Measurements from ENCODE around the gene LIAS.

Gene LIAS

DNA sequence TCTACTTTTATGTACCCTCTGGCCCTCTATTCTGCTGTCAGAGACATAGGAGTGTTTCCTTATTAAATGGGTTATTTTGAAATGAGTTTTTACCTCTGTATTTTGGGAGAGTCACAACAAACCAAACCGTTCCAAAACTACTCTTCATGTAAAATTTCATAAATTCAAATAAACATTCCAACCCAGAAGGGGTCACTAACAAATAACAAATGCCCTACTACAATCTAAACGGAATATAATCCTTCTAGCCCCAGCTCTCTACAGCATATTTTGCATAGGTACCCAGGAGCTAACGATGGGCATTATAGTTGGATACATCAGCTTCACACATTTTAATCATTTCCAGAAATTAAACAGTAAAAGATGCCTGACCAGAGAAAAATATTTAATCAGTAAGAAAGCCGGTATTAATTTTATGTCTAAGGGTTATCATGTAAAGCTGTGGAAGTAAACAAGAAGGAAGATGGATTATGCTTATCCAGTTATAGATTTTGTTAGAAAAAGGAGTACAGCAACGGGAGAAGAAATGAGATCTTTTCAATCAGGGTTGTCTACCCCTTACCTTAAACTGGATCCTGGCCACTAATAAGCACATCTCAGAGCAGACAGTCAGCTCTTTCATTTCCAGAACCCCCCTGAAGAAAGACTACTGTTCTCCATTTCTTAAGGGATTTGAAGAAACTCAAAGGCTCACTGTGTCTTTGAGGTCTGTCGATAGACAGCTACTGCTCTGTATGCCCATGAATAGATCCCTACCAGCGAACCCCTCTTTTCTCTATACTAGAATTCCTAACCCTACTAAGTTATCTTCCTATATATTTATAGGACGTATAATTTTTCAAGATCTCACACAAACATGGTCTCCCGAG is 67.2 kb downstream of the LIAS start:
- peak overlapping the region; percentile 100 for H3K4me3 ChIP-seq (replicated peaks; ENCODE audit: insufficient read depth, low read length)
- no peaks in the 10 kb centered on the region for H3K27me3 ChIP-seq (ENCODE audit: insufficient read depth, poor library complexity, severe bottlenecking)
- TF ChIP-seq, protein P1, sequence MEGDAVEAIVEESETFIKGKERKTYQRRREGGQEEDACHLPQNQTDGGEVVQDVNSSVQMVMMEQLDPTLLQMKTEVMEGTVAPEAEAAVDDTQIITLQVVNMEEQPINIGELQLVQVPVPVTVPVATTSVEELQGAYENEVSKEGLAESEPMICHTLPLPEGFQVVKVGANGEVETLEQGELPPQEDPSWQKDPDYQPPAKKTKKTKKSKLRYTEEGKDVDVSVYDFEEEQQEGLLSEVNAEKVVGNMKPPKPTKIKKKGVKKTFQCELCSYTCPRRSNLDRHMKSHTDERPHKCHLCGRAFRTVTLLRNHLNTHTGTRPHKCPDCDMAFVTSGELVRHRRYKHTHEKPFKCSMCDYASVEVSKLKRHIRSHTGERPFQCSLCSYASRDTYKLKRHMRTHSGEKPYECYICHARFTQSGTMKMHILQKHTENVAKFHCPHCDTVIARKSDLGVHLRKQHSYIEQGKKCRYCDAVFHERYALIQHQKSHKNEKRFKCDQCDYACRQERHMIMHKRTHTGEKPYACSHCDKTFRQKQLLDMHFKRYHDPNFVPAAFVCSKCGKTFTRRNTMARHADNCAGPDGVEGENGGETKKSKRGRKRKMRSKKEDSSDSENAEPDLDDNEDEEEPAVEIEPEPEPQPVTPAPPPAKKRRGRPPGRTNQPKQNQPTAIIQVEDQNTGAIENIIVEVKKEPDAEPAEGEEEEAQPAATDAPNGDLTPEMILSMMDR (IDR thresholded peaks at IDR 0.05; ENCODE audit: insufficient read depth, low read length), result no peak
- TF ChIP-seq GABPA (IDR thresholded peaks at IDR 0.05; ENCODE audit: low read depth) (no peak), POLR2AphosphoS5 (IDR thresholded peaks at IDR 0.05; ENCODE audit: low read depth) (no peak), SPI1 (IDR thresholded peaks at IDR 0.05; ENCODE audit: borderline replicate concordance, low read depth) (no peak), REST (IDR thresholded peaks at IDR 0.05; ENCODE audit: insufficient replicate concordance, low read depth) (no peak)
- DNase-seq (ENCODE audit: low read depth in 1 of 2, low spot score in 1 of 2), result no peak
- no peak overlapping the region; the same call in 1 of the 2 replicates for H3K27ac ChIP-seq (replicated peaks)

- Histone ChIP-seq H3K27ac (replicated peaks) (peak overlapping the region; percentile 75), H3K27me3 (ENCODE audit: insufficient read depth, poor library complexity, severe bottlenecking) (no peaks in the 10 kb centered on the region), H3K4me3 (replicated peaks; ENCODE audit: insufficient read depth, low read length) (peak overlapping the region; percentile 100)
- DNase-seq (ENCODE audit: low read depth in 1 of 2, low spot score in 1 of 2), result no peak
- no peak for TF ChIP-seq POLR2AphosphoS5 (IDR thresholded peaks at IDR 0.05; ENCODE audit: low read depth)
- TF ChIP-seq GABPA (IDR thresholded peaks at IDR 0.05; ENCODE audit: low read depth), result no peak
- TF ChIP-seq, protein P1 (IDR thresholded peaks at IDR 0.05; ENCODE audit: insufficient read depth, low read length), result no peak
- no peak for TF ChIP-seq SPI1 (IDR thresholded peaks at IDR 0.05; ENCODE audit: borderline replicate concordance, low read depth)
- no peak for TF ChIP-seq REST (IDR thresholded peaks at IDR 0.05; ENCODE audit: insufficient replicate concordance, low read depth)
Measured at GRCh38 chr4:39526765-39527295, 68.0 kb downstream of the LIAS start.

DNA sequence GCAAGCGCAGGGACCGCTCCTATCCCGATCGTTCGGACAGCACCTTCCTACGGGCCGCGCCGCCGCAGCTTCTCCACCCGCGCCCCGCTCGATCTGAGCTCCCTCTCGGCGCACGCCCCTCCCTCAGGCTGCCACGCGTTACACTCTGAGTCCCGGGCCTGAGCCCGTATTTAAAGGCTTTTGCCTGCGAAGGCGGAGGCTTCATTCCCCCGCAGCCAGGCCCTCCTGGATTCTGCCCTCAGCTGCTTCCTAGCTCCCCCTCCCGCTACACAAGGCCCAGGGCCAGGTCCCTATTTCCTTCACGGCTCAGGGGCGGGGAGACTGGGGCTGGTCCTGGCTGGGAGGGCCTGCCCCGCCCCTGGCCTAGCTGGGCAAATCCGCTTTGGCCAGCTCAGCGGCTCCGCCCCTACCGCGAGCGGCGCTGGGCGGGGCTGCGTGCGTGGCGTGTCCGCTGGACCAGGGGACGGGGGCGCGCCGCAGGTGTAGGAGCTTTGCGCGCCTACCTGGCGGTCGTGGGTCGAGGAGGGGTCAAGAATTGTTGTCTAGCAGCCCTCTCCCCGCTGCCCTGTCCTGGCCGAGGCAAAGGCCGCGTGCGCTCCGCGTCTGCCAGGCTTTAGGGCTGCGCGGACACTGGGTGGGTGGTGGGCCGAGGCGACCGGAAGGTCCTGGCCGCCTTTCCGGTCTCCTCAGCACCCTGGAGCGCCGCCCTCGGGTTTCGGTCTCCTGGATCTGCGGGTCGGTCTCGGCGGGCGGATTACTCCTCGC is 68.6 kb downstream of the LIAS start, which contains the start of gene UGDH:
Gene UGDH, minus strand, starts transcription at position 144 of the 765 bp plus-strand sequence. CDS start 5,927 bp downstream, outside the sequence.
- Histone ChIP-seq H3K27me3 (ENCODE audit: insufficient read depth, poor library complexity, severe bottlenecking) (no peaks in the 10 kb centered on the region), H3K4me3 (replicated peaks; ENCODE audit: insufficient read depth, low read length) (peak within 1 kb of the TSS; percentile 100), H3K27ac (replicated peaks) (peak within 1 kb of the TSS; percentile 75)
- peak; percentile 73 to 94 for DNase-seq (ENCODE audit: low read depth in 1 of 2, low spot score in 1 of 2)
- TF ChIP-seq, protein P1 (IDR thresholded peaks at IDR 0.05; ENCODE audit: insufficient read depth, low read length), result no peak
- TF ChIP-seq SPI1 (IDR thresholded peaks at IDR 0.05; ENCODE audit: borderline replicate concordance, low read depth), result no peak
- no peak for TF ChIP-seq REST (IDR thresholded peaks at IDR 0.05; ENCODE audit: insufficient replicate concordance, low read depth)
- peak; percentile 80; the same call in 1 of the 2 replicates for TF ChIP-seq POLR2AphosphoS5 (IDR thresholded peaks at IDR 0.05; ENCODE audit: low read depth)
- peak; percentile 79 for TF ChIP-seq GABPA (IDR thresholded peaks at IDR 0.05; ENCODE audit: low read depth)
